Loucy (cell line): ENCODE results near the gene CCNJL.
"Not testable (repeated sequence)": the region's sequence is repeated elsewhere in the genome, so short reads cannot be mapped to it uniquely, and the experiment has no call there.

Experiments used
- CTCF ChIP-seq: fragments of 200-600 bp; sonication (generic); conservative IDR thresholded peaks from 2 replicates; pipeline ENCODE4 v1.5.1; 2014; ENCODE audit warnings: mild to moderate bottlenecking, antibody characterized with exemption, low read length
- EZH2phosphoT487 ChIP-seq: fragments of 200-600 bp; IDR thresholded peaks from 2 replicates; pipeline ENCODE4 v1.6.1; 2018; ENCODE audit warnings: antibody characterized with exemption, mild to moderate bottlenecking, moderate library complexity, borderline replicate concordance

- TF ChIP-seq CTCF, EZH2phosphoT487: not testable (repeated sequence)
Measured at GRCh38 chr5:160334716-160335115, 22.4 kb upstream of the CCNJL start.
